HG03432 (cell line): ENCODE data around the gene GLI3.

ENCODE experiments used
- ATAC-seq: cut with Tn5 transposase; IDR thresholded peaks from one replicate; pipeline ENCODE4 v1.9.1; 2021; ENCODE audit warnings: mild to moderate bottlenecking, moderate library complexity; ENCODE audit not compliant: unreplicated experiment

Gene GLI3

DNA sequence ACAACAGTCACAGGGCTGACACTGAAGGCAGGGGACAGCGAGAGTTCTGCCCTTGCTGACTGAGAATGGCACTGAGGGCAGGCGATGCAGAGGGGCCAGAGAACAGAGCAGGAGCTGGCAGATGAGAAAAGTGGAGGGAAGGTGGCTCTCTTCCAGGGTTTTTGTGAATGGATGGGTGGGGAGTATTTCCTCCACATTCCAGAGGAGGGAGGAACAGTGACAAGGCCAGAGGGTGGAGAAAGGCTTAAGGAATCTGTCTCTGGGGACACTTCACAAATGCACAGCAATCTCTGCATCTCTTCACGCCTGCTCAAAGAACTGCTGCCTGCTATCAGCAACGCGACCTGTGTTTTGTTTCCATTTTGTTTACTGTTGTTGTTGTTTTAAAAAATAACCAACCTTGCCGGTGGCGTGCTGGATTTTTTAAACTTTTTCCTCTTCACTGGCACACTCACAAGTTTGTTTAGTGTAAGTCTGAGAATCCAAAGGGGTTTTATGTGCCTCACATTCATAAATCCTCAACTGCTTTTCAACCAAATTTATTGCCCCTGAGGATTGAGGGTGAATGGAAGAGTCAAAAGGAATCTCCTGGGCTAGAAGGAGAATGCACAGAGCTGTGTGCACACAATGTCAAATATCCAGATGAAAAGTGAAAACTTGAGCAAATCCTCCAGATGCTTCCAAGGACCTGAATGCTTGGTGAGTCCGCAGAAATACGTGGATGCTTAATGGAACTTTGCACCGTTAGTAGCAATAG lies 129.3 kb downstream of the GLI3 start:
- no peak for ATAC-seq

DNA sequence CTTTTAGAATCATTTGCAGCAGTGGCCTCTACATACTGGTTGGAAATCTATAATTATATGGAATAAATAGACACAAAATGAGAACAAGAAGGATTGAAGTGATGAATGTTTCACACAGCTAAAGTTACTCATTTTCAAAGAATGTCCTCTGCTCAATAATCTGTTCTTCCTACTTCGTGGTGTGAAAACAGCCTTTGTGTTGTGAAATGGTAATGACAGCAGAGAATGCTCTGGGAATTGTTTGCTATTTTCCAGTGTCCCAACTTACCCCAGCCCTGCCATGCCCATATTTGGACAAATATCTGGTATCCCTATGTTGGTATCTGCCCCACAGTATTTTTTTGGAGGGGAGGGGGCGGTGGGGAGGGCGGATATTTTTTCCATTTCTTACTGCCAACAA lies 130.4 kb downstream of the GLI3 start:
- no peak for ATAC-seq

DNA sequence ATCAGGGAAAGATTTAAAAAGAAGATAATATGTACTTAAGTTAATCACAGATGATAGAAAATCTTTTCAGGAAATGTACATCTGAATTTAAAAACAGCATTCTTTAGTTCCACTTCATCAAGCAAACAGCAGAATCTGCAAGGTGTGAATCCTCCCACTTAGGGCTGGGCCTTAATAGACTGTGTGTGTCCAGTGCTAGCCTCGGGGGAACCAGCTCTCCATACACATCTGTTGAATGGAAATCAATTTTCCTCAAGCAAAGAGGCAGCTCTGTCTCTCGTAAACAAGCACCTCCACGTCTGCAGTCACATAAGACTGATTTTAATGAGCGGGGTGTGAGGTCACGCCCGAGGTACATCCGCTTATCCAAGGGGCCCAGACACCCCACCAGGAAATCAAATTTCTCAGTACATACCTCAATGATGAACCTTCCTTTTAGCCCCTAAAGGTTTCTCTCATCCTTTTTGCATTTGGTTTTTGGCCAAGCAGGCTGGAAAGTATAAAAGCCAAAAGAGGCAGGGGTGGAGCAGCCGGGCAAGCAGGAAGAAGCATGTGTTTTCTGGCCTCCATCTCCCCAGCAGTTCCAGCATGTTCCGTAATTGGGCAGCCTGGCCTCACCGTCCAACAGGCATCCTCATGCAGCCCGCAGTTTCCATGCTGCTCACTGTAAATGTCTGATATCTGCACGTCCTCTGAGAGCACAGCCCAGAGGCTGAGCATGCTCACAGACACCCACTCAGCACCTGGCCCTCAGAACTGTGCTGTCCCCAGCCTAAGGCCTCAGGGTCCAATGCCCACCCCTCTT lies 131.3 kb downstream of the GLI3 start:
- ATAC-seq: no peak

DNA sequence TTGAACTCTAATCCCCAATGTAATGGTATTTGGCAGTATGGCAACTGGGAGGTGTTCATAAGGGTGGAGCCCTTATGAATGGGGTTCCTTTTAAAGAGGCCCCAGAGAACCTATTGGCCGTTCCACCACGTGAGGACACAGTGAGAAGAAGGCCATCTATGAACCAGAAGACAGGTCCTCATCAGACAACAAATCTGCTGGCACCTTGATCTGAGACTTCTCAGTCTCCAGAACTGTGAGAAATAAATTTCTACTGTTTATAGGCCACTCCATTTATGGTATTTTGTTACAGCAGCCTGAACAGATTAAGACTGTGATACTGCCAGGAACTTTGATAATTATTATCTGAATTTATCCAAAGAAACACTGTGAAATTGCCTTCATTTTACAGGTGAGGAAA lies 132.3 kb downstream of the GLI3 start:
- no peak for ATAC-seq

DNA sequence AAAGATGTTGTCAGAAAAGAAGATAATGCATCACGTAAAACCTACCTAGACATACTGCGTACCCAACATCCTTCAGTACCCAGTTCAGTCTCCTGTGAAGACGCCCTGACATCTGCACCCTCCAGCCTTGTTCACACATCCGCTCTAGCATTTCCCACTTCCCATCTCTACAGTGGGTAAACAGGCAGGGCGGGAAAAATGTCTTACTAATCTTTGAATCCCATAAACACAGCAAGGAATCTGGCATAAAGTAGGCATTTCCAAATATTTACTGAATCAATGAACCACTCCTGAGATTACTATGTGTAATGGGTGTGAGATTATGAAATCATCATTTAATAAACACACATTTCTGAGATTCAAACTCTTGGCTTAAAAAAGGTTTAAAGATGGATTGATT lies 132.8 kb downstream of the GLI3 start:
- ATAC-seq: no peak

DNA sequence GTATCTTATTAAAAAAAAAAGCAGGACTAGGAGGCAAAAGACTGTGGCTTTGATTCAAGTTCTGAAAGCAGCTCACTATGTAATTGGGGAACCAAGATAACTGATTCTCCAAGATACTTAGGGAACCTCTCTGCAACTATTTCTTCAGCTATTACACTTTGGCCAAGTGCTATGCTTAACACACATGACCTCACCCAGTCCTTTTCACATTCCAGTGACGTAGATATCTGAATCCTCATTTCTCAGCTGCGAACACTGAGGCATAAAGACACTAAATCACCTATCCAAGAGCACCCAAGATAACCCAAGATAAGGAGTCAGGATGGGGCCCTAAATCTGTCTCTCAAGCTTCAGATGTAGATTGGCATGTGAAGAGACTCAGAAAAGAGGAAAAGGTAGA lies 133.6 kb downstream of the GLI3 start:
- ATAC-seq: no peak

DNA sequence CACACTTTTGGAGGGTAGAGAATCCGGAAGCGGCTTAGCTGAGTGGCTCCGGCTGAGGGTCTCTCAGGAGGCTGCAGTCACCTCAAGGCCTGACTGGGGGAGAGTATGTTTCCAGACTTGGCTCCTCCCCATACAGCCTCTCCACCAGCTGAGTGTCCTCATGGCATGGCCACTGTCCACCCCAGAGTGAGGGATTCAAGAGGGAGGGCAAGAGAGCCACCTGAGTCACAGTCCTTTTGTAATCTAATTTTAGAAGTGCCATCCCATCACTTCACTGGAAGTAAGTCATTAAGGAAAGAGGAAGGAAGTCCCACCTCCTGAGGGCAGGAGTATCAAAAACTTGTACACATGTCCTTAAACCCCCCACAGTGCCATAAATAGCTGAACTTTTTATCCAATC lies 134.0 kb downstream of the GLI3 start:
- ATAC-seq: no peak

DNA sequence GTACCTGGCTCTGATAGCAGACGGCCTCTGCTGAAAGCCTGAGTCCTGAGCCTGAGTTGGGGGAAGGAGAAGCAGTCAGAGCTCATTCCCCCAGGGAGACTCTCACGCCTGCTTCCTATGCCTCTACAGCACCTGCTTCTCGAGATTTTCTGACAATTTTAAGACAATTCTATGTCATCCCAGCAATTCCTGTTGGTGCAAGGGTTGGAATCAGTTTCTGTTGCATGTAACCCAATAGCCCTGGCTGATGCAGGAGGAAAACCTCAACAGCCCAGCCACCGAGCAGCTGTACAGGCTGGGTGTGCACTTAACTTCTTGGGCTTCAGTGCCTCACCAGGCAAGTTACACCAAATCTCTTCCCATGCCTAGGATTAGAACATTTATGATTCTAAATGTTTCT lies 134.7 kb downstream of the GLI3 start:
- no peak for ATAC-seq

DNA sequence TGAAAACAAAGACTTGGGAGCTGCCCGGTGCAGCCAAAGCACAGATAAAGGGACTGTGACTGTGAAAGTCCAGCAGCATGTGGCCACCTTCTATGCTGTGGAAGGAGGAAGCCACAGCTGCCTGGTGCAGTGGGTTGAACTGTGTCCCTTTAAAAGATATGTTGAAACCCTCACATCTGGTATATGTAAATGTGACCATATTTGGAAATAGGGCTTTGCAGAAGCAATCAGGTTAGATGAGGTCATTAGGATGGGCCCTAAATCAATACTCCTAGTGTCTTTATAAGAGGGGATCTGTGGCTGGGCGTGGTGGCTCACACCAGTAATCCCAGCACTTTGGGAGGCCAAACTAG lies 136.9 kb downstream of the GLI3 start:
- ATAC-seq: no peak

DNA sequence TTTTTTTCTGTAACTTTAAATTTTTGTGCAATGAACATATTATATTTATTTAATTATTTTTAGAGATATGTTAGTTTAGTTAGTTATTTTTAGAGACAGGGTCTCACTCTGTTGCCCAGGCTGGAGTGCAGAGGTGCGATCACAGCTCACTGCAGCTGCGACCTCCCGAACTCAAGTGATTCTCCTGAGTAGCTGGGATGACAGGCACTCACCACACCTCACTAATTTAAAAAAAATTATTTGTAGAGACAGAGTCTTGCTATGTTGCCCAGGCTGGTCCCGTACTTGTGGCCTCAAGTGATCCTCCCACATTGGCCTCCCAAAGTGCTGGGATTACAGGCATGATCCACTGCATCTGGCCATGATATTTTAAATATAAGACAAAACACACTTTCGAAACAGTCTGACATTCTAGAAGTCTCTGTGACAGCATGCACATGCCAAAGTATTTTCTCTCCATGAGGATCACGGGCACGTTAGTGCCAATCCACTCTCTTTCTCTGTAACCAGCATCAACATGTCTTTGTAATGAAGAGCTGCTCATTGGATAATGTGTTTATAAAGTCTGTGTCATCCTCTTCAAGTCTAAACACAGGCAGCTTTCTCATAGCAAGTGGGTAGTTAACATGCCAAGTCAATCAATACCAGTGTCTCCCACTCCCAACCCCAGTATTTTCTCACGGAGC lies 137.4 kb downstream of the GLI3 start:
- ATAC-seq: no peak

DNA sequence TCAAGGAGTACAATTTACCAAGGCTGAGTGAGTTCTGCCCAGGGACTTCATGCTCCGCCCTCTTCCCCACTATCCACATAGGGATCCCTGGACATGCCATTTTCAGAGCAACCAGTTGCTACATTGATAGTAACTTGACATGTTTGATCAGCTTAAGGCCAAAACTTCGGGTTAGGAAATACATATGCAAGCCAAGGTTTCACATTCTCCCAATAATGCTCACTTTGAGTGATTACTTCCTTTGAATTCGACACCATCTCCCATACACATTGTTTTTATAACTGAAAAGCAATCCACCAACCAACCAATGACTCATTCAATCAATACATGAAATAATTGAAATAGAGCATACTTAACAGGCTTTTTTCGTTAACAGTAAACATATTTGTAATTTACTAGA lies 137.9 kb downstream of the GLI3 start:
- ATAC-seq: no peak

DNA sequence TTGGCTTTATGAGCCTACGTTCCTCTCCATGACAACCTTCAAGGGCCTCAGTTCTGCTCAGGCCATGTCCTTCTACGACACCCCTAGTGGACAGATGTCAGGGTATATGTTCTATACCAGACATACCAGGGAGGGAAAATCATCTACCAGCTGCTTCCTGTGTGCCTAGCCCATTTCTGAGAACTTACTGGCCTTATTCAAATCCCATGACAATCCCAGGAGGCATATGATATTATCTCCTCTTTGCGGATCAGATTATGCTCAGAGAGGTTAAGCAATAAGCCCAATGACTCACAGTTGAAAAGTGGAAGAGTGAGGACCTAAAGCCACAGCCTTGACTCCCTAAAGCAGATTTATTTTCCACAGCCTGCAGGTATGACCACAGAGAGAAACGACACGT lies 139.3 kb downstream of the GLI3 start:
- no peak for ATAC-seq

DNA sequence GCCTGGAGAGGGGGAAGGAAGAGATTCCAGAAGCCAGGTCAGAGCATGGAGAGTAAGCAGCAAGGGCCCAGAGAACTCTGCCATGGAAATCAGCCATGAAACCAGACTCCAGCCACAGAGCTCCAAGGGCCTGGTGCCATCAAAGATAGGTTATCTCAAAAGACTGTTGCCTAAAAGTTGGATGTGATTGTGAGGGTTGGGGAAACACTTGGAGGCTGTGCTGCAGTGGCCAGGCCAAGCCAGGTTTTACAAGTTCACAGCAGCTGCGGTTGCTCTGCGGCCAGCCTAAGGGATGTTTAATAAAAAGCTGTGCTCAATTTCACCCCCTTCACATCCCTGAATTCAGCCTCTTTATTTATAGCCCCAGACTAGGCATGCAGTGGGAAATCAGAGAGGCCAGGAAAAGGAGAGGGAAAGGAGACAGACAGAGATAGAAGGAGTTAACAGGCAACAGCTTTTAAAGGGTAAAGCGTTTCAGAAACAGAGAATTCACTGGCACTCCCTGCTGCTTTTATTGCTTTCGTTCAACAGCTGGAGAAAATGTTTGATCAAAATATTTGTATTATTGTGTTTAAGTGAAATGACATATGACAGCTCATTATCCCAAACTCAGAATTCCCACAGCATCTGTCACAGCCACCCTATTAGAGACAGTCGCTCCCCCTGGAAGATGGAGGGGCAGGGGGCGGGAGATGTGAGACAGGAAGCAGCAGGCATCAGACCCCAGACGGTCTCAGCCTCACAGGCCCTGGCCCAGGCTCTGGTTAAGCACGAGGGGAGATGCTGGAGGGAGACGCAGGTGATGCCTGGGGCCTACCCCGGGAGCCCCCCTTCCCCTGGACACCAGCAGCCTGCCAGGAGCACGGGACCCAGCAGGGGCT lies 140.1 kb downstream of the GLI3 start:
- no peak for ATAC-seq

DNA sequence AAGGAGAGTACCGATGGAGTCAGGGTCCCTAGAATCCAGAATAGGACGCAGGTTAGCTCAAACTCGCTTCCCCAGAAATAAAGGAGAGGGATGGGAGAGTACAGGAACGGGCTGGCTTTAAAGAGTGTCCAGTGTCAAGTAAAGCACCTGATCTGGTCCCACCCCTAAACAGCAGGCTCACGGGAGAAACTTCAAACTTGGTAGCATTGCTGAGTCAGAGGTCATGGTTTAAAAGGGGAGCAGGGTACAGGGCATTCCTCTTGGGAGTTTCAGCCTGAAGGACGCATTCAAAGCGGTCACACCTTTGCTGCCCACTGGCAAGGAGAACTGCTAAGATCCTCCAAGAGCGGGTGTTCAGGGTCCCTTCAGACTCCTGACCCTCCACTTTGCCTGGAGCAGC lies 140.7 kb downstream of the GLI3 start:
- ATAC-seq: no peak

DNA sequence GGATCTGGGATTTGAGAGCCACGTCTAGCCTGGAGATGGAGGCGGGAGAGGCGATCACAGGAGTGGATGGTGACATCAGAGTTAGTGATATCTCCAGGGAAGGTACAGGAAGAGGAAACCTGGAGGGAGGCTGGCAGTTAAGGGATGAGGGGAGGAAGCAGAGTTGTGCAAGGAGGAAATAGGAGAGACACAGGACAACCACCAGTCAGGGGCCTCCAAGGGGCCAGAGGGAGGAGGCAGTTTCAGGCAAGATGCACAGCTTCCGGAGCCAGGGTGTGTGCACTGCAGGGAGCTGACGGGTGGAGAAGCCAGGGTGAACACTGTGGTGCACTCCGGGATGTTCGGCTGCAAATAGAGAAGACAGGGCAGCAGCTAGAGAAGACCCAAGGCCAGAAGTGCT lies 141.2 kb downstream of the GLI3 start:
- ATAC-seq: no peak

DNA sequence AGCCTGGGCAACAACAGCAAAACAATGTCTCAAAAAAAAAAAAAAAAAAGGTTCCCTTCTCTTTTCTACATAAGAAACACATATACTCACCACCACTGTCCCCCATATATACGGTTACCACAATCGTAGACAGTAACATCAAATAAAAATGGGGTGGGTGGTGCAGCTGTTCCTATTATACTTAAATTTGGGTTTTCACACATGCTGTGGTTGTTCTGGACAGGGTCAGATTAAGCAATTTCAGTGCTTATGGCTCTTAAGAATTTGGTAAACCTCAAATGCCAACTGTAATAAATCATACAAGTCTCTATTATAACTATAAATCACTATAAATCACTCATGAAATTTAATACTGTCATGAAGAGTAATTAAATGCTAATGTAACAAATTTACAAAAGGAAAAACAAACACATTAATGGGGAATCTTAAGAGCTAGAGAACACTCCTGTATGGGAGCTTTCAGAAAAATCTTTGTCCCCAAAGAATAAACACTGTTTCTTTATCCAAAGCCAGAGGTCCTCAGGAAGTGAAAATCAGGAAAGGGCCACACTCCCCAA lies 143.6 kb downstream of the GLI3 start:
- no peak for ATAC-seq

DNA sequence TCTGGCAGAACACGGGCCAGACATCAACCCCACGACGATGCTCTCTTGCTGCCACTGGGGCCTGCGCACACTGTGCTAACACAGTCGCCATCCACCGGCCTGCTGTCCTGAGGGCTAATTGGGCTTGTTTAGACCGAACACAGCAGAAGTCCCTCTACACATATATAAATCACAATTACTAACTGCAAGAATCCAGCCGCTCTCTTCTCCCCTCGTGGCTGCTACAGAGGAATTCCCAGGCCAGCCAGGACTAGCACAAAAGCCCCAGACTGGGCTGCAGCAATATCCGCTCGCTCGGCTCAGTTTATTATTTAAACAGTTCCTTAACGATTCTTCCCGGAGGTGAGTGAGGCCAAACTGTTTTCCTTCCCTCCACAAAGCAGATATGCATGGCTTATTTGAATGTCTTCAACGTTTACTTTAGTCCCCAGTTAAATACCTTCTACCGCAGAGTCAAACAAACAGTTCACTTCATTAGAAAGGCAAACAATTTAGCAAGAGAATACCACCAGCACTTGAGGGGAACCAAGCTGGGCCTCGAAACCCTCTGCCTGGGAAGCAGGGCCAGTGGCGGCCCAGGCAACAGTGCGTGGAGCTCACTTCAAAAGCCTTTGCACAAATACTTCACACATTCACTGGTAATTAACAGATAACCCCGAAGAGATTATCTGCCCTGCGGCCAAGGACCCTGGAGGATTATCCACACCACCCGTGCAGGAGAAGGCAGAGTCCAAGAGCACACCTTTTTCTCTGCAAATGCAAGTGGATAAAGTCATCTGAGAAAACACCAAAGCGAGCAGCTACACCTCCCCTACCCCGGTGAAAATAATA lies 145.3 kb downstream of the GLI3 start:
- no peak for ATAC-seq

DNA sequence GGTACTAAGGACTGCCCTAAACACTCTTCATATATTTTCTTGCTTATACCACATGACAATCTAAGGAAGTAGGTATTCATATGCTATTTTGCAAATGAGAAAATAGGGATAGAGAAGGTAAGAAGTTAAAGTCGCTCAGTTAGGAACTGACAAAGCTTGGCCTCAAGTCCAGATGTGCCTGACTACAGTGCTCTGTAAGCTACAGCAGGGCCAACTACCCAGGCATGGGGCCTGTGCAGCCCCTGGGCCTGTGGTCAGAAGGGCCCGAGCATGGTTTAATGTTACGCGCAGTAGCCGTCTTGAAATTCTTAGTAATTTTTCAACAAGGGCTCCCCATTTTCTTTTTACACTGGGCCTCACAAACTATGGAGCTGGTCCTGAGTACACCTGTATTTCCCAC lies 146.2 kb downstream of the GLI3 start:
- ATAC-seq: no peak

DNA sequence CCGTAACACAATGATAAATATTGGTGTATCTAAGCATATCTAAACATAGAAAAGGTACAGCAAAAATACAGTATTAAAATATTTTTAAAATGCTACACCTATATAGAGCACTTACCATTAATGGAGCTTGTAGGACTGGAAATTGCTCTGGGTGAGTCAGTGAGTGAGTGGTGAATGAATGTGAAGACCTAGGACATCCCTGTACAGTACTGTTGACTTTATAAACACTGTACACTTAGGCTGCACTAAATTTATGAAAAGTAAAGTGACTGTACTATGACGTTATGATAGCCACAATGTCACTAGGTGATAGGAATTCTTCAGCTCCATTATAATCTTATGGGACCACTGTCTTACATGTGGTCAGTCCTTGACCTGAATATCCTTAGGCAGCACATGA lies 147.0 kb downstream of the GLI3 start:
- ATAC-seq: no peak

DNA sequence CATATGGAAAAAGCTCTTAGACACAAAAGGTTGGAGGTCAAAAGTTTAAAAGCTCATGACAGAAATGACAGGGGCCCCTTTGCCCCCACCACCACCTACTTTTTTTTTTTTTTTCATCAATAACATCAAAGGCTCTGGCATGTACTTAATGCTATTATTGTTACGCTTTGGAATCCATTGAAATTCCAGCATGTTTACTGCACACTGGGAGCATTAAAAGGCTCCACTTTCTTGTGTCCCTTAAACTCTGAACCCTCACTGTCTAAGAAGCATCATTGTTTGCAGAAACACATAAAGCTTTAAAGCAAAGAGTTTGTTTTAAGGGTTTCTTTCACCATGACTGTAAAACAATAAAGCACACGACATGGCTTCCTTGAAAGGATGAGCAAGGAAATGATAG lies 149.4 kb downstream of the GLI3 start:
- no peak for ATAC-seq
